HepG2 (cell line): ENCODE results near the gene DZANK1. TPM values are rescaled to one million over a fixed set of nuclear protein-coding genes. Genes with fewer than 3 reads are reported as not detected.
A peak's percentile ranks its signal among the peaks of the same experiment; 100 is the strongest.

ENCODE experiments used
- ATAC-seq: fragments of 200-7000 bp; cut with Tn5 transposase; 3 replicates; pipeline ENCODE4 v1.9.1; 2020; ENCODE audit warnings: mild to moderate bottlenecking, moderate library complexity
- BruUV-seq: library from RNA; stranded (reverse); fragments of 400-500 nt; replicated peaks from 2 replicates; lab custom pipeline; 2021; lab: Mats Ljungman, UMichigan
- CTCF ChIA-PET: fragments of 300-600 bp; formaldehyde crosslinking; extraction: SDS; loops from one replicate; lab custom pipeline; 2021; ENCODE audit warnings: low total read pairs, inconsistent platforms, low intra/inter-chr PET ratio; lab: Yijun Ruan, JAX
- POLR2A ChIA-PET: fragments of 350-600 bp; sonication (Branson Sonifier 250); formaldehyde crosslinking; loops from one replicate; lab custom pipeline; 2020; ENCODE audit warnings: antibody characterized with exemption, inconsistent platforms; lab: Yijun Ruan, JAX
- DNase-seq: peaks from one replicate; pipeline ENCODE4 v3.0.0-alpha.2; 2015; ENCODE audit warnings: low spot score
- FAIRE-seq: peaks from 3 replicates; lab custom pipeline; 2011; peaks lifted over from hg19 to GRCh38; lab: Jason Lieb, UNC
- H2AFZ ChIP-seq: one replicate; pipeline ENCODE4 v1.6.1; 2011; ENCODE audit warnings: low read length, inconsistent platforms
- H3K27ac ChIP-seq: fragments of 300-600 bp; 3 replicates; pipeline ENCODE4 v1.8.0; 2011; ENCODE audit warnings: mixed run types, mild to moderate bottlenecking, mixed read lengths, low read length, inconsistent platforms; ENCODE audit not compliant: insufficient read depth; ENCODE audit errors: extremely low read length
- H3K27me3 ChIP-seq, 2 experiments: fragments of 200-600 bp in 1 of 2; 2 replicates in 1 of 2; 3 replicates in 1 of 2; pipeline versions ENCODE4 v1.6.0 to v1.8.0; 2011; ENCODE audit warnings: low read length in 2 of 2, mild to moderate bottlenecking in 2 of 2, moderate library complexity in 2 of 2, inconsistent platforms in 1 of 2; ENCODE audit not compliant: insufficient read depth in 2 of 2, control insufficient read depth in 1 of 2
- H3K36me3 ChIP-seq, 2 experiments: fragments of 200-600 bp in 1 of 2; replicated peaks in 1 of 2; 2 replicates in 1 of 2; 3 replicates in 1 of 2; pipeline versions ENCODE4 v1.5.1 to v1.8.0; 2011; ENCODE audit warnings: low read length in 2 of 2, inconsistent platforms in 1 of 2; ENCODE audit not compliant: insufficient read depth in 2 of 2, control insufficient read depth in 1 of 2
- H3K4me1 ChIP-seq: 2 replicates; pipeline ENCODE4 v1.5.1; 2012; ENCODE audit warnings: low read length, inconsistent platforms; ENCODE audit not compliant: insufficient read depth
- H3K4me2 ChIP-seq: 2 replicates; pipeline ENCODE4 v1.6.0; 2011; ENCODE audit warnings: low read depth, low read length, inconsistent platforms
- H3K4me3 ChIP-seq, 3 experiments: fragments of 200-600 bp in 1 of 3; sonication (generic), shearing (Covaris generic) in 1 of 3; replicated peaks in 1 of 3; 2 replicates each; pipeline ENCODE4 v1.5.1; 2011 to 2016; ENCODE audit warnings: low read length in 3 of 3, inconsistent platforms in 2 of 3, low read depth in 2 of 3, mild to moderate bottlenecking in 2 of 3, control low read depth in 1 of 3, mixed read lengths in 1 of 3; ENCODE audit not compliant: insufficient read depth in 1 of 3
- H3K79me2 ChIP-seq: one replicate; pipeline ENCODE4 v1.6.1; 2011; ENCODE audit warnings: low read length, inconsistent platforms; ENCODE audit not compliant: insufficient read depth
- H3K9ac ChIP-seq: 2 replicates; pipeline ENCODE4 v1.6.0; 2011; ENCODE audit warnings: mild to moderate bottlenecking, low read depth, low read length, inconsistent platforms; ENCODE audit not compliant: insufficient read depth
- H3K9me3 ChIP-seq: 2 replicates; pipeline ENCODE4 v1.5.1; 2012; ENCODE audit warnings: mild to moderate bottlenecking, low read length
- H4K20me1 ChIP-seq: 2 replicates; pipeline ENCODE4 v1.6.0; 2011; ENCODE audit warnings: inconsistent platforms, mild to moderate bottlenecking, low read length, moderate library complexity; ENCODE audit not compliant: insufficient read depth
- ATF7 ChIP-seq, 2 experiments: fragments of 450-650 bp in 1 of 2; sonication (generic) in 1 of 2; formaldehyde crosslinking in 1 of 2; IDR thresholded peaks; 2 replicates each; pipeline versions ENCODE4 v1.4.0 to v1.6.1; 2016 to 2020; ENCODE audit warnings: antibody characterized with exemption in 1 of 2, mild to moderate bottlenecking in 1 of 2, missing genetic modification reagents in 1 of 2
- CEBPB ChIP-seq: IDR thresholded peaks from 2 replicates; pipeline ENCODE4 v1.6.1; 2011; ENCODE audit warnings: low read depth, low read length, improper control_type of control experiment, borderline replicate concordance
- FOXJ3 ChIP-seq: sonication (generic); formaldehyde crosslinking; IDR thresholded peaks from 2 replicates; pipeline ENCODE4 v1.4.0; 2020; ENCODE audit warnings: missing genetic modification reagents, mild to moderate bottlenecking, borderline replicate concordance
- MAFF ChIP-seq: IDR thresholded peaks from 2 replicates; pipeline ENCODE4 v1.6.1; 2011; ENCODE audit warnings: low read depth, low read length, improper control_type of control experiment
- MAFG ChIP-seq: sonication (generic); formaldehyde crosslinking; IDR thresholded peaks from 2 replicates; pipeline ENCODE4 v1.5.1; 2020; ENCODE audit warnings: mild to moderate bottlenecking, missing genetic modification reagents
- MAFK ChIP-seq, 2 experiments: IDR thresholded peaks in 1 of 2; conservative IDR thresholded peaks in 1 of 2; 2 replicates each; pipeline ENCODE4 v1.6.1; 2011; ENCODE audit warnings: improper control_type of control experiment in 2 of 2, low read length in 2 of 2
- PLRG1 ChIP-seq: fragments of 450-650 bp; conservative IDR thresholded peaks from 2 replicates; pipeline ENCODE4 v1.6.1; 2016
- RARA ChIP-seq: IDR thresholded peaks from 2 replicates; pipeline ENCODE4 v1.6.1; 2016; ENCODE audit warnings: missing genetic modification reagents, missing compliant biosample characterization
- ZNF263 ChIP-seq: sonication (generic); formaldehyde crosslinking; IDR thresholded peaks from 2 replicates; pipeline ENCODE4 v1.4.0; 2020; ENCODE audit warnings: missing genetic modification reagents
- ZNF567 ChIP-seq: sonication (generic); formaldehyde crosslinking; IDR thresholded peaks from 2 replicates; pipeline ENCODE4 v1.8.1; 2023; ENCODE audit warnings: mild to moderate bottlenecking, missing genetic modification reagents, borderline replicate concordance
- WGBS: methylation state at CpG from one replicate; pipeline ENCODE4 v1.1.6; 2017; ENCODE audit warnings: low lambda C conversion rate; 5-methylcytosine and 5-hydroxymethylcytosine counted together
- in situ Hi-C: cut with HindIII; loops from 2 replicates; pipeline ENCODE4 v1.10.0; 2017; ENCODE audit warnings: low pct_unique_long_range_greater_than_20kb; ENCODE audit not compliant: extremely low pct_ligation_motif_present
- intact Hi-C: fragments of 100-400 bp; cut with micrococcal nuclease; formaldehyde crosslinking; loops from one replicate; pipeline ENCODE4 v1.10.0; 2022; ENCODE audit not compliant: unreplicated experiment
- polyA plus RNA-seq, 8 experiments: library from polyadenylated mRNA; depleted of rRNA in 3 of 8; stranded (reverse) in 7 of 8; unstranded in 1 of 8; fragments of >200 nt; fragmentation: Illumina TruSeq in 4 of 8; extraction: Trizol in 4 of 8; gene quantifications; 2 replicates each; pipeline versions ENCODE4 v1.2.1 to v1.2.3, GENCODE V29; 2011 to 2016; ENCODE audit warnings: low read depth in 4 of 8, missing spikeins in 1 of 8, mixed read lengths in 1 of 8; ENCODE audit not compliant: insufficient read depth in 1 of 8
- total RNA-seq, 5 experiments: library from RNA; depleted of rRNA; stranded (reverse); fragments of >200 nt; fragmentation: Illumina TruSeq; extraction: Trizol; gene quantifications; 2 replicates each; pipeline ENCODE4 v1.2.3, GENCODE V29; 2016; ENCODE audit warnings: low read depth in 1 of 5

DZANK1 gene
- total and polyA plus RNA-seq, 2 of the 13 experiments (the other 11 are each of a cell fraction or from before 2014, with no cell fraction given) = 1.6 to 3.2 TPM

- Histone ChIP-seq H3K4me1 (no peaks in the 10 kb centered on the region), H3K27ac (no peak overlapping the region), H3K4me3 (no peak overlapping the region), H3K27me3 (no peaks in the 10 kb centered on the region; a peak in 1 of 5 replicates), H3K9ac (no peak overlapping the region), H2AFZ (no peak overlapping the region), H3K36me3 (no peaks in the 10 kb centered on the region), H3K79me2 (no peaks in the 10 kb centered on the region), H4K20me1 (no peaks in the 10 kb centered on the region), H3K9me3 (no peaks in the 10 kb centered on the region), H3K4me2 (no peak overlapping the region)
- WGBS = 10% methylated on average over 1 of the region's 1 CpG
- ATAC-seq (no peak), FAIRE-seq (no peak), DNase-seq (no peak)
- intact Hi-C loops = no loop called here
- no TSS peak for BruUV-seq
- TF ChIP-seq CEBPB (peak; percentile 24; the same call in 1 of the 2 replicates), ATF7 (IDR thresholded peaks at IDR 0.05) (peak; percentile 46; the same call in 1 of the 2 replicates), ATF7 (CRISPR knock-in tag; IDR thresholded peaks at IDR 0.05) (no peak), FOXJ3 (no peak)
- POLR2A ChIA-PET = no interaction called here
- CTCF ChIA-PET = no interaction called here
- in situ Hi-C loops = no loop called here
These were observed 105.2 kb downstream of the DZANK1 start for GRCh38 chr20:18361678-18362077.

- in situ Hi-C loops (no loop called here), intact Hi-C loops (no loop called here)
- Histone ChIP-seq H3K4me3 (no peak overlapping the region), H3K79me2 (no peaks in the 10 kb centered on the region), H3K4me2 (no peak overlapping the region), H3K4me1 (no peaks in the 10 kb centered on the region), H2AFZ (no peak overlapping the region), H3K36me3 (no peaks in the 10 kb centered on the region), H4K20me1 (no peaks in the 10 kb centered on the region), H3K27ac (no peak overlapping the region), H3K27me3 (no peaks in the 10 kb centered on the region; a peak in 1 of 5 replicates), H3K9me3 (no peaks in the 10 kb centered on the region), H3K9ac (no peak overlapping the region)
- CTCF ChIA-PET = no interaction called here
- WGBS = 0% methylated on average over 1 of the region's 1 CpG
- no TSS peak for BruUV-seq
- no peak for FAIRE-seq
- ATAC-seq = peak; percentile 71
- TF ChIP-seq MAFG (peak; percentile 67; the same call in 1 of the 2 replicates), PLRG1 (no peak), ZNF263 (peak; percentile 87), RARA (CRISPR knock-in tag) (0 out of 2 replicates have a peak, but pooled peaks have one; percentile 8), MAFK (conservative IDR thresholded peaks at IDR 0.05 in 1 of 2, IDR thresholded peaks at IDR 0.05 in 1 of 2; ENCODE audit: low read length in 2 of 2) (peak; percentile 76 to 80), ZNF567 (CRISPR knock-in tag) (no peak), MAFF (peak; percentile 74)
- POLR2A ChIA-PET = no interaction called here
- DNase-seq = no peak
These were observed 106.2 kb downstream of the DZANK1 start for GRCh38 chr20:18360635-18361034.
